SKM-1 (cell line): Measurements from ENCODE around the gene KPNA3.
A peak's percentile ranks its signal among the peaks of the same experiment; 100 is the strongest.
"Not testable (repeated sequence)": the region's sequence is repeated elsewhere in the genome, so short reads cannot be mapped to it uniquely, and the experiment has no call there.

Source experiments
- DNase-seq: peaks from one replicate; lab custom pipeline; 2025; ENCODE audit not compliant: unreplicated experiment; lab: John Stamatoyannopoulos, UW

Gene KPNA3

DNA sequence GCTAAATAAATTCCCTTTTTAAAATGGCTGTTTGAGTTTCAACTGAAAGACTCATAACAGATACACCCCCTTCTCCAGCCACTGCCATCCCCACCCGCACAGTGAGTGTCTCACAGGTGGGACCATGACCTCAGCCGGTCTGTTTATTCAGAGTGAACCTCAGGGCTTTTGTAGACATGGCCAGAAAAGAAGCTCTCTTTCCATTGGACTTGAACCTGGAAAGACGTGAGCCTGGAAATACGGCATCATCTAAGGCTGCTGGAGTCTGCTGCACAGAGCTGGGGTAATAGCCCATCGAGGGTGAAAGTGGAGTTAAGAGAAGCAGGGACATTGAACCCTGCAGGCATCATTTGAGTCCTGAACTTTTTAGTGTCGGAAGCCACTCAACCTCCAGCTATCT is 15.2 kb upstream of the KPNA3 start:
- no peak for DNase-seq

DNA sequence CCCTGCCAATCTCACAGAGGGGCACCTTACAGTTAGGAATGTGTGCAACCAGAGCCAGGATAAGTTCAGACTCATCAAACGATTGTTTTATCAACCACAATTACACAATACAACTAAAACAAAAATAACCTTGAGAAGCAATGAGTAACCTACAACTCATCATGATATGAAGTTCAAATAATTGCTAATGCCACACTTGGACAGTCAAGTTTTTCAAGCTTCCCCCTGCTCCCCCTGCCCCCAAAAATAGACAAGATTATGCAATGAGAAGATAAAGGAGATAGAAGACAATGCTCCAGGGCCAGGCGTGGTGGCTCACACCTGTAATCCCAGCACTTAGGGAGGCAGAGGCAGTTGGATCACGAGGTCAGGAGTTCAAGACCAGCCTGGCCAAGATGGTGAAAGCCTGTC is 13.6 kb upstream of the KPNA3 start:
- no peak for DNase-seq

DNA sequence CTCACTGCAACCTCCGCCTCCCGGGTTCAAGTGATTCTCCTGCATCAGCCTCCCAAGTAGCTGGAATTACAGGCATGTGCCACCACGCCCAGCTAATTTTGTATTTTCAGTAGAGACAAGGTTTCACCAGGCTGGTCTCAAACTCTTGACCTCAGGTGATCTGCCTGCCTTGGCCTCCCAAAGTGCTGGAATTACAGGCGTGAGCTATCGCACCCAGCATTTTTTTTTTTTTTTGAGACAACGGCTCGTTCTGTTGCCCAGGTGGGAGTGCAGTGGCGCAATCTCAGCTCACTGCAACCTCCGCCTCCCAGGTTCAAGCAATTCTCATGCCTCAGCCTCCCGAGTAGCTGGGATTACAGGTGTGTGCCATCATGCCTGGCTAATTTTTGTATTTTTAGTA is 10.6 kb upstream of the KPNA3 start:
- DNase-seq: not testable (repeated sequence)

DNA sequence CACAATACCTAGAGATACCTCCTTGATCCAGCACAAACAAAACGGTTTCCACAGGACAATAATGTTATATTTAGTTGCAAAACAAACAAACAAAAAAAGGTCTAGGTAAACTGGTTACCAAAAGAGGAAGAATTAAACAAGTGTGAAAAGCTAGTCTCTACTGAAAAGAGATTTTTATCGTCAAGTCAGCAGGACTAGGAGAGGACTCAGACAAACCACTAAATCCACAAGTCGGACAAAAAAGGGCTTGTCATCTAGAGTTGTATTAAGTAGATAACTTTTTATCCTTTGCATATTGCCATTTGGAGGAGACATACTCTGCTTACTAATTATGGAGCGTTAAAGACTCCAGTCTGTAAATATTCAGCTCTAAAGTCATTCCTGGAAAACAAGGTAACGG is 9.9 kb upstream of the KPNA3 start:
- no peak for DNase-seq

DNA sequence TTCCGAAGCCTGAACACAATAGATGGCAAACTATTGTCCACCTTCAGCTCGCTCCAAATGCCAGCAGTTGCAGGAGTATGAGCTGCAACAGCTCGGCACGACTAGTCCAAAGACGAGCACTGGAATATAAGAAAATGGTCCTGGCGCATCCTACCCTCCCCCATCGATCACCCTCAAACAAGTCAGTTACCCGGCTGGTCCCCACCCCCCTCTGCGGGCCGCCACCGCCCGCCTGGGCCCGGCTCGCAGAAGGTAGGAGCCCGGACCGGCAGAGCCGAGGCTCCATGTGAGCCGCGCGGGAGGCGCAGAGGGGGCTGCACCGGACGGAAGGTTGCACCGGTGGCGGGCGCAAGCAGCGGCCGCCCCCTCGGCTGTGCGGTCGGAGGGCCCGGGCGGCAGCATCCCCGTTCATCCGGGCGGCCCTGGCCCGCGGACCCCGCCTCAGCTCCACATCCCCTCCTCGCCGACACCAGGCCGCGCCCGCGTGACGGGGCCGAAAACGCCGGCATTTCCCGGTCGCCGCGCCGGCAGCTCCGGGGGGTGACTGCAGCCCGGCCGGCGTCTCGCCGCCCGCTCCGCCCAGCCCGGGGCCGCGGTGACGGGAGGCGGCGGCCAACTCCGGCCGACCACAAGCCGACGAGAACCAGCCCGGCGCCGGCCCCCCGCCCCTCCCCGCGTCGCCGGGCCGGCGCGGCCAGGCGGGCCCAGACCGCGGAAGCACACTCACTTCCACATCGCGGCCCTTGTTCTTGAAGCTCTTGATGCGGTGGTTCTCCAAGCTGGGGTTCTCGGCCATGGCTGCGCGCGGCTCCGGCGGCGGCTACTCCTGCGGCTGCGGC is 552 bp downstream of the KPNA3 start:
- DNase-seq: peak; percentile 21

DNA sequence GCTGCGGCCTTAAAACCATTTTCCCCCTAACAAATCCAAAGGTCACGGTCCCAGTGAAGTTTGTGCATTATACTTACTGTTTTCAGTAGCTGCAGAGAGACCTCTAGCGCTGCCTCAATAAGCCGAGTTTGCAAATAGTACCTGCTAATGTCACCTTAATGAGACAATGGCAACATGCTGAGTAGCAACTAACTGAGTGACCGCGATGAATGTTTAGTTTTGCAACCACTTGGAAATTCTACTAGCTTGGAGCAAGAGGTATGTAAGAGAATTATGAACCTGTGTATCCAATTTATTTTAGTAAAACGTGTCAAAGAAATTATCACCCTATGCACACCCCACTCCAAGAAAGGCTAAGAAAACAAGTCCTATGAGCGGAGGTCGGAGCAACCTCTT is 1.2 kb downstream of the KPNA3 start:
- no peak for DNase-seq

DNA sequence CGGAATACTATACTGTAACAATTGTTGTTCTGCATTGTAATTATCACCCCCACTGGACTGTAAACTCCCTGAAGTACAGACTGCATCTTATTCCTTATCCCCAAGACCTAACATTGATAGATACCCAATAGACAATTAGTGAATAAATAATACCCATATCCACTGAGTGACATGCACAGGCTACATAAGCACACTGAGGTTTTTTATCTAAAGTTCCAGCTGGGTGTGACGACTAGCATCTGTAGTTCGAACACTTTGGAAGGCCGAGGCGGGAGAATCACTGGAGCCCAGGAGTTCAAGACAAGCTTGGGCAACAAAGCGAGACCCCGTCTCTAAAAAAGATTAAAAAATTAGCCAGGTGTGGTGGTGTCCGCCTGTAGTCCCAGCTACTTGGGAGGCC is 2.5 kb downstream of the KPNA3 start:
- no peak for DNase-seq

DNA sequence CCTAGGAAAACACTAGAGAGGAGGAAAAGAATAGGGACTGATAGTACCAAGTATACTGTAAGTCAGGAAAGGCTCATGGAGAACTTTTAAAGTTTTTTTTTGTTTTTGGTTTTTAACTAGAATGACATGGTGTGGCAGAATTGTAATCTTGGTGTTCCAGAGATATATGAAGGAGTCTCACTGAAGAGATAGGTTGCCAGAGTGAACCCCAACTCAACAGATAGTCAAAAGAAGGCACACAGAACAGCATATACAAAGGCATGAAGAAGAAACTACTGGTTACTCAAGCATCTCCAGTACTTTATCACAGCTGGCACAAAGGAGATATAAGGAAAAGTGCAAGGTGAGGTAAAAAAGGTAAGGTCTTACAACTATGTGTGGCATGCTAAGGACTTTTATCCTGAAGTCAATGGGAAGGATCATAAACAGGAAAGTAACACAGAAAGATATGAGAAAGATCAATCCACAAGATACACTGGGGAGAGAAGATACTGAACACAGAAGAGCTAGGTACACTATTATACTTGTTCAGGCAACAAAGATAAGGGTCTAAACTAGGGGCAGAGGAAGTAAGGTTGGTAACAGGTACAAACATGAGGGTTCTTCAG is 6.0 kb downstream of the KPNA3 start:
- no peak for DNase-seq

DNA sequence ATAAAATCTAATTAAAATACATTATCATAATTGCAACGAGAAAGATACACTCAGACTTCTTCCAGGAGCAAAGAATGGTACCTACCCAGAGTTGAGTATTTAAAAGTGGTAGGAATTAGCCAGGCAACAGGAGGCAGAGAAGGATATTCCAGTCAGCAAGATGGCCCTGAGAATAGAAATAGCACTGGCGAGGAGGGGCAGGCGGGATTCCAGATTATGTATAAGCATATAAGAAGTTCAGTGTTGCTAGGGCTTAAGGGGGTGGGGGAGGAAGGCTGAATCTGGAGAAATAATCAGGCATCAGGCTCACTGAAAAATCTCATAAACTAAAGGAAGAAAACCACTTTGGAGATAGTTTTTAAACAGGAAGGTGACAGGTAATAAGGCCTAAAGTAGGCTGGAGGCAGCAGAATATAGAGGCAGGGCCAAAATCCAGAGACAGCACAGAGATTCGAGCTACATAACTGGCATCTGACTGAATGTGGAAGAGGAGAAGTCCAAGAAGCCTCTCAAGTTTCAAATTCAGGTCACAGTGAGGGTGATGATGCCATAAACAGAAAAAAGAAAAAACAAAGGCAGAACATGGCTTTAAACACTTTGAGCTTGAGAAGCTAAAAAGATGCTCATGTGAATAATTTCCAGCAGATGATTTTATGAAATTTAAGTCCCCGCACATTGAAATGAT is 7.5 kb downstream of the KPNA3 start:
- no peak for DNase-seq

DNA sequence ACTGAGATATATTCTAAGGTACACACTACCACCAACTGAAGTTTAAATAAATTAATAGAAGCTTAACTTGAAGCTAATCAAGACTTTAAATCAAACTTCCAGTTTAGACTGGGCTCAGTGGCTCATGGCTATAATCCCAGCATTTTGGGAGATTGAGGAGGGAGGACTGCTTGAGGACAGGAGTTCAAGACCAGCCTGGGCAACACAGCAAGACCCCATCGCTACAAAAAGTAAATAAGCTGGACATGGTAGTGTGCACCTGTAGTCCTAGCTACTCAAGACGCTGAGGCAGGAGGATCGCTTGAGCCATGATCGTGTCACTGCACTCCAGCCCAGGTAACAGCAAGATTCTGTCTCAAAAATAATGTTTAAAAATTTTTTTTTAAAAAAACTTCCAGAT is 8.6 kb downstream of the KPNA3 start:
- no peak for DNase-seq

DNA sequence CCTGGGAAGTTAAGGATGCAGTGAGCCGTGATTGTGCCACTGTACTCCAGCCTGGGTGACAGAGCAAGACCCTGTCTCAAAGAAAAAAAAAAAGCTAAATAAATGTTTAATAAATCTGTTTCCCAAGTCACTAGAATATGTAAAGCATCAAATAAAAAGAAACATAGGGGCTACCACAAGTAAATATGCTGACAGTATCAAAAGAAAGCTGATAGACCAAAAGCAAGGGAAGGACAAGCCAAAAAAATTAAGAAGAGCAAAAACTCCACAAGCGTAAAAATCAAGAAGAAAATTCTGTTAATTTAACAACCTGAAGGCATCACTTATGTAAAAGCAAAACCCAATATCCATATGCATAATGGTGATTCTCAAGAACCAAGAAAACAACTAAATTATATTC is 9.7 kb downstream of the KPNA3 start:
- no peak for DNase-seq

DNA sequence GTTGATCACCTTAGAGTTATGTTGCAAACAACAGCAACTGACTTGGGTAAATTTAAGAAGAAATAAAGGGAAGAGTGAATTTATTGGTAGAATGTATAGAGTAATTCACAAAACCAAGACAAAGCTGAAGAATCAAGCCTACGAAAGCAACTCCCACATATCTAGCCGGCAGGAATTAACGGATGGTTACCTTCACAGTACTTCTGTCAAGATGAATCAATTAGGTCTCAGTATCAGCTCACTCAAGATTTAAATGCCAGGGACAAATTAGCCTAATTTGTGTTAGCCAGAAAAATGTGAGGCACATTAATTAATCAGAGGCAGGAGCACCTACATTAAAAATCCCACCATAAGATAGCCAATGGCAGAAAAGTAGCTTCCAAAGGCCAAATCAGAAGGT is 10.7 kb downstream of the KPNA3 start:
- no peak for DNase-seq

DNA sequence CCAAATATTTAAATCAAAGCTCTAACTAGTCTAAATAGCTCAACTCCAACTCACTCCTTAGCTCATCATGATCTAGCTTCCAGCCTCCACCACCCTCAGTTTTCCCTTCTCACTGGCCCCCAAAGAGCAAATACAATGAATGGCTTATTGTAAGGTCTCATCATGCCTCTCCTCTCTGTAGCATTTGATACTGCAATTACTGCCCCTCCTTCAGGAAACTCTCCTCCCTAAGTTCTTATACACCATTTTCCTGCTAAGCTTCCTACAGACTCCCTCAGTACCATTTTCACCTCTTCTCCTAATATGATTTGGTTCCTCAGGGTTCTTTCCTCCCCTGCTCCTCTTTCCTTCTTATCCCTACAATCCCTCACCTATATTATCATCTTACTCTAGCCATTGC is 12.8 kb downstream of the KPNA3 start:
- DNase-seq: no peak

DNA sequence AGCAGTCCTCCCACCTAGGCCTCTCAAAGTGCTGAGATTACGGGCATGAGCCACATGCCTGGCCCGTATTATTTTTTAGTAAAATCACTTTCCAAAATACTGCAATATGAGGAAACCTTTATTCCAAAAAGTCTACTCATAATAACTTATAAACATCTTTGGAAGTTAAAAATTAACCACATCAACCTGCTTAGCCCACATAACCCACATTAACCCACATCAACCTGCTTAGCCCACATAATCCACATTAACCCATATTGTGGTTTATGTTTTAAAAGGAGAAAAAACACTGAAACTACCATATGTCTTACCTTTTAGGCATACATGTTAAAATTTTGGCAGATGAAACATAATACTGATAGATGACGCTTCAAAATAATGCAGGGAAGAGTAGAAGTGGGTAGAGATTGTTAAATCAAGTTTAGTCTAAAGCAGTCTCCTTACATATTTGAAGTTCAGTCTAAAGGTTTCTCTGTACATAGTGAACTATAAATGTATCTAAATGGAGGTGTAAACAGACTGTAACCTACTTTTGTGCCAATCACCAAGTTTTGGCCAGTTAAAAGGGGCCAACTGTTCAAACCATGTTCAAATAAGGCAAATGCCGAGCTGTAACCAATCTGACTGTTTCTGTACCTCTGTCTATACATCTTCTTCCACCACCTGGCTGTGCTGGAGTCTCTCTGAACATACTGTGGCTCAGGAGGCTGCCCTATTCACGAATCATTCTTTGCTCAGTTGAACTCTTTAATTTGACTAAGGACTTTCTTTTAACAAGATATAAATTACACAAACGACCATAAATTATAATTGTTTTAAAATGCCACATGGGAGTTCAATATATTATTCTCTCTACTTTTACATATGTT is 14.5 kb downstream of the KPNA3 start:
- DNase-seq: no peak

DNA sequence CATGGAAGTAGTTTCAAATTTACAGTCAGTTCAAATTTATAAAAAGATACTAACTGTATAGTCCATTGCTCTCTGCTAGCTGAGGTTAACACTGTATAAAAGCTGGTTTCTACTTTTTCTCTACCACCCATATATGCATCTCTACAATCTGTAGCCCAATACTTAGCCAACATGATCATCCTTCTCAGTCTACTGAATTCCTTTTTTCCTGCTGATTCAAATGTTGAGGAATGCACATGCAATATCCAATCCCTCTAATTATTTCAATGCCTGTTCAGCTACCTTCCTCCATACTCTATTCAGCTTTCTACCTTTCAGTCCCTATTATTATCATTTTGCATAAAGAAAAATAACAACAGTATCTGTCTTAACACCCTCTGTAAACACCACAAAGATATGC is 15.6 kb downstream of the KPNA3 start:
- no peak for DNase-seq

DNA sequence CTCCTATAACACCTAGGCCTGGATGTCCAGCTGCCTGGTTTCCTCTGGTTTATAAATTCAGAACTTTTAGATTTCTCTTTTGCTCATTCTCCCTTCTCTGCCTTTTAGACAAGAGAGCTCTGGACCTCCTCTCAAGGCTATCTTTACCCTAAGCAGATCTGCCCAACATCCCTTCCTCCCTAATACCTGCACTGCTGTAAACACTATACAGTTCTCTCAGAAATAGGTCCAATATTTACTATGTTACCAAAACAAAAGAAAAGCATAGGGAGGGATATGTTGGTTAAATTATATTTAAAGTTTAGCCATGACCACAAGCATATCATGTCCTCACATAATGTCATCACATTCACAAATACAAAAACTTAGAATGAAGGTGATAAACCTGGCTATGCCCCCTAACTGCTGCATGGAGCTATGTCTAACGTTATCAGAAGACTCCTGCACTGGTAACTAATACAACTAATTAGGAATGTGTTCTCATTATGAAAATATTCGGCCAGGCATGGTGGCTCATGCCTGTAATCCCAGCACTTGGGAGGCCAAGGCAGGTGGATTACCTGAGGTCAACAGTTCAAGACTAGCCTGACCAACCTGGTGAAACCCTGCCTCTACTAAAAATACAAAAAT is 18.0 kb downstream of the KPNA3 start:
- no peak for DNase-seq

DNA sequence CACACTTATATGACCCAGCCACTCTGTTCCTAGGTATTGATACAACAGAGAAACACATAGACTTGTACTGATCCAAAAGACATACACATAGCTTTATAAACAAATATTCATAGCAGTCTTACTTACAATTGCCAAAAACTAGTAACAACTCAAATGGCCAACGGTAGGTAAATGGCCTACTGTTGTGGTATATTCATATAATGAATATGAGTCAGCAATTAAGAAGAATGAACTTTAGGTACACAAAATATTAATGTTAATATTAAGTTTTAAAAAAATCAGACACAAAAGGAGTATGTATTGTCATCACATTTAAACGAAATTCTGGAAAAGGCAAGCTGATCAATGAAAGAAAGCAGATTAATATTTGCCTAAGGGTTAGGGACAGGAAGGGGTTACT is 19.7 kb downstream of the KPNA3 start:
- no peak for DNase-seq

DNA sequence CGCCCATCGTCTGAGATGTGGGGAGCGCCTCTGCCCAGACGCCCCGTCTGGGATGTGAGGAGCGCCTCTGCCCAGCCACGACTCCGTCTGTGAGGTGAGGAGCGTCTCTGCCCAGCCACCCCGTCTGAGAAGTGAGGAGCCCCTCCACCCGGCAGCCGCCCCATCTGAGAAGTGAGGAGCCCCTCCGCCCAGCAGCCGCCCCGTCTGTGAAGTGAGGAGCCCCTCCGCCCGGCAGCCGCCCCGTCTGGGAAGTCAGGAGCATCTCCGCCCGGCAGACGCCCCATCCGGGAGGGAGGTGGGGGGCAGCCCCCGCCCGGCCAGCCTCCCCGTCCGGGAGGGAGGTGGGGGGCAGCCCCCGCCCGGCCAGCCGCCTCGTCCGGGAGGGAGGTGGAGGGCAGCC is 30.7 kb downstream of the KPNA3 start:
- not testable (repeated sequence) for DNase-seq

DNA sequence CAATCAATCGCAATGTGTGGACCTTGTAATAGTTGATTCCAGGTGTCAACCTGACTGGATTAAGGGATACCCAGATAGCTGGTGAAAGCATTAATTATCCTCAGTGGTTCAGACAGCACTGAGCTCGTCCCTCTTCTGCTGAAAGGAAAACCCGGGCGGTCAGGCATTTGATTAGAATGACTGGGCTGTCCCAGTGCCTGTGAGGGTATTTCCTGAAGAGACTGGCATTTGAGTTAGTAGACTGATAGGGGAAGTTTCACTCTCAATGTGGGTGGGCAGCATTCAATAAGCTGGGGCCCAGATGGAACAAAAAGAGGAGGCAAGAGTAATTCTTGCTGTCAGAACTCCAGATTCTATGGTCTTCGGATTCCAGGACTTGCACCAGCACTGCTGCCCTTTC is 31.9 kb downstream of the KPNA3 start:
- no peak for DNase-seq

DNA sequence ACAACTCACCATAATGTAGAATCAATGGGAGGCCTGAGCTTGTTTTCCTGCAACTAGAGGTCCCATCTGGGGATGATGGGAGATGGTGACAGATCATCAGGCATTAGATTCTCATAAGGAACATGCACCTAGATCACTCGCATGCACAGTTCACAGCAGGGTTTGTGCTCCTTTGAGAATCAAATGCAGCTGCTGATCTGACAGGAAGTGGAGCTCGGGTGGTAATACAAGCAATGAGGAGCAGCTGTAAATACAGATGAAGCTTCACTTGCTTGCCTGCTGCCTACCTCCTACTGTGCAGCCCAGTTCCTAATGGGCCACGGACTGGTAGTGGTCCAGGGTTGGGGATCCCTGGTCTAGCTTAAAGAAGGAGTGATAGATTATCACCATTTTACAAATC is 33.0 kb downstream of the KPNA3 start:
- no peak for DNase-seq

DNA sequence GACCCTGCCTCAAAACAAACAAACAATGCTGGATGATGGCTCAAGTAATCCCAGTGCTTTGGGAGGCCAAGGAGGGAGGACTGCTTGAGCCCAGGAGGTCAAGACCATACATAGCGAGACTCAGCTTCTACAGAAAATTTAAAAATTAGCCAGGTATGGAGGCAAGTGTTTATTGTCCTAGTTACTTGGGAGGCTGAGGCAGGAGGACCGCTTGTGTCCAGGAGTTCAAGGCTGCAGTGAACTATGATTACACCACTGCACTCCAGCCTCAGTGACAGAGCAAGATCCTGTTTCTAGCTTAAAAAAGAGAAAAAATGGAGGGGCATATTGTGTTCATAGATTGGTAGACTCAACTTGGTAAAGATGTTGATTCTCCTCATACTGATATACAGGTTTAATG is 36.2 kb downstream of the KPNA3 start:
- no peak for DNase-seq
